OCI-LY3 (cell line): ENCODE data around the gene CHPF.

Source experiments
- H2AFZ ChIP-seq: fragments of 200-600, 300-600 bp; shearing (Covaris generic); 2 replicates; pipeline ENCODE4 v1.6.0; 2014; ENCODE audit warnings: antibody characterized with exemption, low read depth, low read length
- H3K27ac ChIP-seq: fragments of 200-600, 300-600 bp; sonication (generic); 2 replicates; pipeline ENCODE4 v1.5.1; 2014; ENCODE audit warnings: mild to moderate bottlenecking, low read length, moderate library complexity, mixed read lengths
- H3K27me3 ChIP-seq: fragments of 200-600, 300-600 bp; sonication (generic); 2 replicates; pipeline ENCODE4 v1.6.1; 2014; ENCODE audit warnings: low read depth, low read length, mixed read lengths
- H3K36me3 ChIP-seq: fragments of 200-600, 300-600 bp; sonication (generic); replicated peaks from 2 replicates; pipeline ENCODE3; 2014; ENCODE audit warnings: low read depth, low read length, mixed read lengths
- H3K4me1 ChIP-seq: fragments of 300-600, 200-600 bp; sonication (generic); 2 replicates; pipeline ENCODE4 v1.6.1; 2014; ENCODE audit warnings: low read length, mixed read lengths
- H3K4me2 ChIP-seq: fragments of 200-600, 300-600 bp; sonication (generic); 2 replicates; pipeline ENCODE4 v1.6.1; 2014; ENCODE audit warnings: low read length, mixed read lengths
- H3K4me3 ChIP-seq: fragments of 300-600, 200-600 bp; sonication (generic); 2 replicates; pipeline ENCODE4 v1.5.1; 2014; ENCODE audit warnings: antibody characterized with exemption, mild to moderate bottlenecking, low read length, moderate library complexity
- H3K79me2 ChIP-seq: fragments of 300-600, 200-600 bp; shearing (Covaris generic); 2 replicates; pipeline ENCODE4 v1.6.1; 2014; ENCODE audit warnings: mild to moderate bottlenecking, low read length, mixed read lengths
- H3K9ac ChIP-seq: fragments of 300-600, 200-600 bp; shearing (Covaris generic); 2 replicates; pipeline ENCODE4 v1.6.0; 2014; ENCODE audit warnings: mild to moderate bottlenecking, low read length, moderate library complexity
- H3K9me3 ChIP-seq: fragments of 200-600, 300-600 bp; shearing (Covaris generic); 2 replicates; pipeline ENCODE4 v1.6.1; 2014; ENCODE audit warnings: low read length, mixed read lengths; ENCODE audit not compliant: insufficient read depth
- H4K20me1 ChIP-seq: fragments of 200-600, 300-600 bp; sonication (generic); 2 replicates; pipeline ENCODE4 v1.6.1; 2016; ENCODE audit warnings: low read length, mixed read lengths; ENCODE audit not compliant: insufficient read depth
- EZH2phosphoT487 ChIP-seq: fragments of 200-600 bp; shearing (Covaris generic); IDR thresholded peaks from 2 replicates; pipeline ENCODE4 v1.6.1; 2018; ENCODE audit warnings: antibody characterized with exemption, mixed run types, low read depth
- TF ChIP-seq, protein P1 (sequence below): fragments of 200-600, 300-600 bp; sonication (generic); IDR thresholded peaks from 2 replicates; pipeline ENCODE4 v1.5.1; 2014; ENCODE audit warnings: antibody characterized with exemption, low read length, low read depth

The CHPF gene

DNA sequence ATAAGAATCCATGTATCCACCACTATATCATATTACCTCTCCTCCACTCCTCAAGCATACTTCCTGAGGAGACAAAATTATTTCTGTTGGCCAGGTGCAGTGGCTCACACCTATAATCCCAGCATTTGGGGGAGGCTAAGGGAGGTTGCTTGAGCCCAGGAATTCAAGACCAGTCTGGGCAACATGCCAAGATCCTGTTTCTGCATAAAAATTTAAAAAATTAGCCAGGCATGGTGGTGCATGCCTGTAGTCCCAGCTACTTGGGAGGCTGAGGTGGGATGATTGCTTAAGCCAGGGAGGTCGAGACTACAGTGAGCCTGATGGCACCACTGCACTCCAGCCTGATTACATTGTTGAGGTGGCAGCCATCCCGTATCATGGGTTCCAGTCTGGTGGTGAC, 37.7 kb upstream of the CHPF start:
- Histone ChIP-seq H2AFZ (no peak overlapping the region), H3K27me3 (no peaks in the 10 kb centered on the region), H3K4me3 (no peak overlapping the region), H3K4me1 (no peaks in the 10 kb centered on the region), H3K9me3 (no peaks in the 10 kb centered on the region), H4K20me1 (no peaks in the 10 kb centered on the region), H3K79me2 (no peaks in the 10 kb centered on the region), H3K4me2 (no peak overlapping the region), H3K9ac (no peak overlapping the region), H3K36me3 (no peaks in the 10 kb centered on the region), H3K27ac (no peak overlapping the region)
- TF ChIP-seq, protein P1, sequence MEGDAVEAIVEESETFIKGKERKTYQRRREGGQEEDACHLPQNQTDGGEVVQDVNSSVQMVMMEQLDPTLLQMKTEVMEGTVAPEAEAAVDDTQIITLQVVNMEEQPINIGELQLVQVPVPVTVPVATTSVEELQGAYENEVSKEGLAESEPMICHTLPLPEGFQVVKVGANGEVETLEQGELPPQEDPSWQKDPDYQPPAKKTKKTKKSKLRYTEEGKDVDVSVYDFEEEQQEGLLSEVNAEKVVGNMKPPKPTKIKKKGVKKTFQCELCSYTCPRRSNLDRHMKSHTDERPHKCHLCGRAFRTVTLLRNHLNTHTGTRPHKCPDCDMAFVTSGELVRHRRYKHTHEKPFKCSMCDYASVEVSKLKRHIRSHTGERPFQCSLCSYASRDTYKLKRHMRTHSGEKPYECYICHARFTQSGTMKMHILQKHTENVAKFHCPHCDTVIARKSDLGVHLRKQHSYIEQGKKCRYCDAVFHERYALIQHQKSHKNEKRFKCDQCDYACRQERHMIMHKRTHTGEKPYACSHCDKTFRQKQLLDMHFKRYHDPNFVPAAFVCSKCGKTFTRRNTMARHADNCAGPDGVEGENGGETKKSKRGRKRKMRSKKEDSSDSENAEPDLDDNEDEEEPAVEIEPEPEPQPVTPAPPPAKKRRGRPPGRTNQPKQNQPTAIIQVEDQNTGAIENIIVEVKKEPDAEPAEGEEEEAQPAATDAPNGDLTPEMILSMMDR = no peak
- no peak for TF ChIP-seq EZH2phosphoT487

DNA sequence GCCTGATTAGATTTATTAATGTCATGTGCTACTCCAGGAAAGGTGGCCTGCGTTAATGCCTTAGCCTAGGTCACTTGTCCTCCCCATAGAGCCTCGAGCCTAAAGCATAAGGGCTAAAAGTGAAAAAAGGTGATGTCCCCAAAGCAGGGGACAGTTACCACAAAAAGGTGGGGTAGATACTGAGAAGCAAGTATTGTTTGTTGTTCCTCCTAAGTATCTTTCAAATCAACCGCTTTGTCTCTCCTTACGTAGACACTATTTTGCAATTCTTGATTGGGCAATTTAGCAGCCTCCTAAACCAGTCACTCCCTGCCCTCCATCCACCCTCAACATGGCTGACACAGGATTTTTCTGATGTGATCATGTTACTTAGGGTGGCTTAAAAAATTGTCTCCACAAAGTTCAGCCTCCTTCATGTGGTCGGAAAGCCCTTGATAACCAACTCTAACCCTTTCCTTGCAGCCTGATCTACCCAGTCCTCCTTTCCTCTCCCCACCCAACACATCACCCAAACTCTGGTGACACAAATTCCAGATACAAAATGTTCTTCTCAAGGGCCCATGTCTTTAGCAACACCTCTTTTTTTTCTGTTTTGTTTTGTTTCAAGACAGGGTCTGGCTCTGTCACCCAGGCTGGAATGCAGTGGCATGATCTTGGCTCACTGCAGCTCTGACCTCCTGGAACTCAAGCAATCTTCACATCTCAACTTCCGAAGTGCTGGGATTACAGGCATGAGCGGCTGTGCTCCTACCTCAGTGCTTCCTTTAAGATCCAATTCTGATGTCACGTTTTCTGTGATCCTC, 35.4 kb upstream of the CHPF start:
- H3K79me2 ChIP-seq = no peaks in the 10 kb centered on the region
- no peak overlapping the region for H3K4me2 ChIP-seq
- no peak overlapping the region for H2AFZ ChIP-seq
- H4K20me1 ChIP-seq = no peaks in the 10 kb centered on the region
- TF ChIP-seq, protein P1 = no peak
- TF ChIP-seq EZH2phosphoT487 = no peak
- no peak overlapping the region for H3K4me3 ChIP-seq
- no peaks in the 10 kb centered on the region for H3K27me3 ChIP-seq
- no peak overlapping the region for H3K27ac ChIP-seq
- no peak overlapping the region for H3K9ac ChIP-seq
- H3K9me3 ChIP-seq = no peaks in the 10 kb centered on the region
- no peaks in the 10 kb centered on the region for H3K4me1 ChIP-seq
- no peaks in the 10 kb centered on the region for H3K36me3 ChIP-seq

DNA sequence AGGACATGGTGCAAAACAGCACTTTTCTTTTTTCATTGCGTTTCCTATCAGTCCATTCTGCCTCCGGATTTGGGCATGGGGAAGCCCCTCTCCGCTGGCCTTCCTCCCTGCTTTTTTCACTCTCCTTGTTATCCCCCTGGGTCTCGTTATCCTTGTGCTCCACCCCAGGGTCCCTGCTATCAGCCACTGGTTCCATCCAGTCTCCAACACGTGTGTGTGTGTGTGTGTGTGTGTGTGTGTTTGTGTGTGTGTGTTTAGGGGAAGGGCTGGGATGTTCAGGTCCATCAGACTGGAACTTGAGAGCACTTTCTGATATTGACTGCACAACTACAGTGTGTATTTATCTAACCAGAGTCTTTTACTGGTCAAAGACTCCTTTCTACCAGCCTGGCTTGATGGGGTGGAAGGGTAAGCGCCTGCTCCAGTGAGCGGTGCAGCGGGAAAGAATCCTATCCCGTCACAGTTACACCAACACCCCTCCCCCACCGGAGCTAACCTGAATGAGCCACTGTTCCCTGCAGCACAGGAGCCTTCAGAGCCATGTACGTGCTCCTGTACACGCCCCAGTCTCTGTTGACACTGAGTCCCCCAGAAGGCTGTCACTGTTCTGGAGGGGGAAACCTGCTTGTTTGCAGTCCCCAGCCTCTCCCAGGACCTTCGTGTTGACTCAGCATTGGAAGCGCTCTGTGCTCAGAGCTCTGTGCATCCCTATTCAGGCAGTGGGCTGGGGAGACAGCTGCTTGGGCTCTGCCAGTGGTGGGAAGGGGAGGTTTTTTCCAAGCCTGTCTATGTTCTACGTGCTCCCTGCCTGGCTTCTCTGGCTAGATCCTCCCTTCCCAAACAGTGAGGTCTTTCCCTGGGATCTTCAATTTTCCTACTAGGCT, 33.1 kb upstream of the CHPF start:
- Histone ChIP-seq H3K9me3 (no peaks in the 10 kb centered on the region), H3K4me2 (no peak overlapping the region), H3K9ac (no peak overlapping the region), H4K20me1 (no peaks in the 10 kb centered on the region), H3K4me3 (no peak overlapping the region), H3K36me3 (no peaks in the 10 kb centered on the region), H2AFZ (no peak overlapping the region), H3K79me2 (no peaks in the 10 kb centered on the region), H3K27me3 (no peaks in the 10 kb centered on the region), H3K27ac (no peak overlapping the region), H3K4me1 (no peaks in the 10 kb centered on the region)
- TF ChIP-seq EZH2phosphoT487 = no peak
- TF ChIP-seq, protein P1 = no peak
